Central memory CD4-positive, alpha-beta T cell (primary cell): Measurements from ENCODE around the gene KLHL2.
"Not testable (repeated sequence)": the region's sequence is repeated elsewhere in the genome, so short reads cannot be mapped to it uniquely, and the experiment has no call there.

Experiments
- DNase-seq: peaks from one replicate; pipeline ENCODE4 v3.0.0; 2022
- total RNA-seq, 3 experiments: gene quantifications; one replicate each; lab custom pipeline; 2026; lab: John Stamatoyannopoulos, UW

Gene KLHL2
- 28.2 to 37.0 (median 36.7) reads per million in 3 experiments for total RNA-seq

- peak; percentile 63 for DNase-seq
These were observed at the start of gene KLHL2 for GRCh38 chr4:165207431-165208220. TSS of gene KLHL2 (plus strand) at chr4:165207561. CDS start at chr4:165207877, 316 bp downstream.

GRCh38 chr4:165158762-165159161 lies 48.6 kb upstream of the KLHL2 start:
- no peak for DNase-seq

- DNase-seq = no peak
These were observed 43.1 kb upstream of the KLHL2 start for GRCh38 chr4:165164257-165164656.

- not testable (repeated sequence) for DNase-seq
These were observed 40.5 kb upstream of the KLHL2 start for GRCh38 chr4:165166872-165167271.

- DNase-seq = no peak
These were observed 39.7 kb upstream of the KLHL2 start for GRCh38 chr4:165167650-165168049.

- DNase-seq = no peak
These were observed 36.5 kb upstream of the KLHL2 start for GRCh38 chr4:165170819-165171218.

- not testable (repeated sequence) for DNase-seq
These were observed 31.9 kb upstream of the KLHL2 start for GRCh38 chr4:165175470-165175869.

- DNase-seq = no peak
These were observed 31.5 kb upstream of the KLHL2 start for GRCh38 chr4:165175879-165176278.

GRCh38 chr4:165177725-165178666 lies 29.4 kb upstream of the KLHL2 start:
- no peak for DNase-seq

- DNase-seq = no peak
These were observed 23.1 kb upstream of the KLHL2 start for GRCh38 chr4:165184220-165184619.

GRCh38 chr4:165184998-165185397 lies 22.4 kb upstream of the KLHL2 start:
- DNase-seq = not testable (repeated sequence)

GRCh38 chr4:165185448-165185847 lies 21.9 kb upstream of the KLHL2 start:
- no peak for DNase-seq

GRCh38 chr4:165190591-165191347 lies 16.6 kb upstream of the KLHL2 start:
- DNase-seq = no peak

- no peak for DNase-seq
These were observed 16.1 kb upstream of the KLHL2 start for GRCh38 chr4:165191348-165191656.

- no peak for DNase-seq
These were observed 15.4 kb upstream of the KLHL2 start for GRCh38 chr4:165191814-165192499.

- no peak for DNase-seq
These were observed 14.9 kb upstream of the KLHL2 start for GRCh38 chr4:165192500-165192898.

GRCh38 chr4:165192956-165193355 lies 14.4 kb upstream of the KLHL2 start:
- DNase-seq = no peak

- DNase-seq = no peak
These were observed 13.0 kb upstream of the KLHL2 start for GRCh38 chr4:165194368-165194767.

- no peak for DNase-seq
These were observed 9.0 kb upstream of the KLHL2 start for GRCh38 chr4:165198329-165198728.

GRCh38 chr4:165199286-165199685 lies 8.1 kb upstream of the KLHL2 start:
- DNase-seq = no peak

- DNase-seq = no peak
These were observed 7.6 kb upstream of the KLHL2 start for GRCh38 chr4:165199722-165200121.

GRCh38 chr4:165201806-165202205 lies 5.6 kb upstream of the KLHL2 start:
- DNase-seq = no peak
